GM21576 (cell line): ENCODE results near the gene TXNL4B.

Experiments
- ATAC-seq: cut with Tn5 transposase; IDR thresholded peaks from one replicate; pipeline ENCODE4 v1.9.1; 2021; ENCODE audit warnings: mild to moderate bottlenecking, moderate library complexity; ENCODE audit not compliant: unreplicated experiment

The TXNL4B gene

DNA sequence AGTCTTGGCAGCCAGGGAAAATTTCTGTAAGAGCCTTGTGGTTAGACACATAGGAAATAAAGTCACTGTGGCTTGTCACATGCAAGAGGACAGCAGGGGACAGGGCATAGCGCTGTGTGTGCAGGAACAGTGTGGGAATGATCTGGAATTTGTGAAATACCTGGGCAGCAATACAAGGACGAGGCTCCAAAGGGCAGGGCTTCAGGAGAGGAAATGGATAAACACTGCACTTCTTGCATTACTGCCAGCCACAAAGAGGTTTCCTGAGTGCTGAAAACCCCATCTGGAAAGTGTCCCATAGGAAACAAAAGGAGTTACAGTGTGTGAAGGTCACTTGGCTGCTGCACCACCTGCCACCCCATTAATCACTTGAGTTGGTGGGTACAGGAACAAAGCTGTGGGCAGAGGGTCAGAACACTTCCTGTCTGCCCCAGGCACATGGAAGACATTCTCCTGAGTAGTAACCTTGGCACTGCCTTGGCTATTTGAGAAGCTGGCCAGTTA is 51.2 kb downstream of the TXNL4B start:
- ATAC-seq = no peak

DNA sequence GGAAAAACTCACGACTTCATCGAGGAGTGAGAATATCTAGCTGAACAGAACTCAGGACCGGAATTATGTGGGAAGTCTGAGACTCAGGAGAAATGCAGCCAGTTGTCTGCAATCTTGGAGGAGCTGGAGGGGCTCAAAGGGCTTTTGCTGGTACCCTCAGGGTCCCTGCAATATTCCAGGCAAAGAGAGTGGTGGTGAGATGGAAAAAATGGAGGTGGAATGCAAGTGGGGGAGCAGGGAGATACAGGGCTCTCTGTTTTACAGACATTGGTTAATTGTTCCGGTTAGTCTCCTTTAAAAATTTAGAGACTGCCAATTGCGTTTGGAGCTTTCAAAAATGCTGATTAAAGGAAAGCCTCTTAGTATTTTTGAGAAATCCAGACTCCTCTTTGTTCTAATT is 57.3 kb downstream of the TXNL4B start:
- no peak for ATAC-seq
